H1 (cell line): Measurements from ENCODE around the gene EPHA8. TPM values are rescaled to one million over a fixed set of nuclear protein-coding genes. Genes with fewer than 3 reads are reported as not detected.

ENCODE experiments used
- CTCF ChIA-PET: fragments of 300-600 bp; sonication (Branson Sonifier 250); formaldehyde crosslinking; loops from one replicate; lab custom pipeline; 2021; ENCODE audit not compliant: partially characterized antibody; lab: Charles Lee
- POLR2A ChIA-PET: fragments of 300-600 bp; sonication (Branson Sonifier 250); formaldehyde crosslinking; loops from one replicate; lab custom pipeline; 2021; ENCODE audit warnings: inconsistent platforms; ENCODE audit not compliant: partially characterized antibody; lab: Charles Lee
- DNase-seq, 2 experiments: peaks; one replicate each; pipeline versions ENCODE4 v3.0.0 to v3.0.0-alpha.2; 2010 to 2022; ENCODE audit warnings: low spot score in 2 of 2, low read depth in 1 of 2, mixed read lengths in 1 of 2
- FAIRE-seq: peaks from 2 replicates; lab custom pipeline; 2011; peaks lifted over from hg19 to GRCh38; lab: Jason Lieb, UNC
- H2AFZ ChIP-seq: 2 replicates; pipeline ENCODE4 v1.8.1; 2012; ENCODE audit warnings: low read length, inconsistent platforms
- H2AK5ac ChIP-seq: 2 replicates; pipeline ENCODE4 v1.6.1; 2013; ENCODE audit warnings: low read depth, low read length
- H2BK120ac ChIP-seq: replicated peaks from 2 replicates; pipeline ENCODE3; 2013; ENCODE audit warnings: low read depth, low read length, inconsistent platforms
- H2BK12ac ChIP-seq: 2 replicates; pipeline ENCODE4 v1.6.1; 2013; ENCODE audit warnings: low read depth, low read length
- H2BK15ac ChIP-seq: 2 replicates; pipeline ENCODE4 v1.6.1; 2013; ENCODE audit warnings: low read length
- H2BK20ac ChIP-seq: 2 replicates; pipeline ENCODE4 v1.6.1; 2013; ENCODE audit warnings: low read length
- H2BK5ac ChIP-seq: 2 replicates; pipeline ENCODE4 v1.6.1; 2013; ENCODE audit warnings: low read depth, low read length
- H3K14ac ChIP-seq: 2 replicates; pipeline ENCODE4 v1.6.1; 2013; ENCODE audit warnings: inconsistent platforms; ENCODE audit not compliant: insufficient read length
- H3K18ac ChIP-seq: 2 replicates; pipeline ENCODE4 v1.6.1; 2013; ENCODE audit warnings: low read length; ENCODE audit errors: extremely low read depth
- H3K23ac ChIP-seq: 2 replicates; pipeline ENCODE4 v1.6.1; 2013; ENCODE audit warnings: inconsistent platforms; ENCODE audit not compliant: insufficient read length
- H3K23me2 ChIP-seq: 2 replicates; pipeline ENCODE4 v1.6.1; 2013; ENCODE audit warnings: low read depth, low read length
- H3K27ac ChIP-seq: 2 replicates; pipeline ENCODE4 v1.6.1; 2011; ENCODE audit warnings: low read depth, low read length, inconsistent platforms
- H3K27me3 ChIP-seq, 4 experiments: replicated peaks in 1 of 4; 1 replicate in 1 of 4; 2 replicates in 3 of 4; pipeline versions ENCODE4 v1.6.1 to v1.8.1; 2011 to 2013; ENCODE audit warnings: low read length in 3 of 4, mild to moderate bottlenecking in 3 of 4, inconsistent platforms in 2 of 4, mixed read lengths in 2 of 4, moderate library complexity in 1 of 4; ENCODE audit not compliant: control insufficient read depth in 3 of 4, insufficient read depth in 3 of 4; ENCODE audit errors: extremely low read depth in 1 of 4
- H3K36me3 ChIP-seq, 4 experiments: 2 replicates each; pipeline versions ENCODE4 v1.6.1 to v1.8.1; 2011 to 2013; ENCODE audit warnings: mild to moderate bottlenecking in 4 of 4, low read length in 3 of 4, moderate library complexity in 2 of 4, control low read depth in 1 of 4, inconsistent platforms in 1 of 4; ENCODE audit not compliant: insufficient read depth in 4 of 4, control insufficient read depth in 2 of 4
- H3K4ac ChIP-seq: replicated peaks from 2 replicates; pipeline ENCODE3; 2013; ENCODE audit warnings: low read length, low read depth, mixed read lengths, inconsistent platforms; ENCODE audit not compliant: insufficient read length
- H3K4me1 ChIP-seq, 4 experiments: replicated peaks in 1 of 4; 1 replicate in 1 of 4; 2 replicates in 3 of 4; pipeline versions ENCODE4 v1.6.1 to v1.8.1; 2011 to 2013; ENCODE audit warnings: low read length in 3 of 4, inconsistent platforms in 2 of 4, mixed read lengths in 1 of 4; ENCODE audit not compliant: insufficient read depth in 4 of 4, control insufficient read depth in 3 of 4
- H3K4me2 ChIP-seq, 2 experiments: 2 replicates each; pipeline versions ENCODE4 v1.6.1 to v1.8.1; 2011 to 2013; ENCODE audit warnings: low read depth in 2 of 2, low read length in 2 of 2, control low read depth in 1 of 2, inconsistent platforms in 1 of 2, mild to moderate bottlenecking in 1 of 2; ENCODE audit not compliant: insufficient read depth in 1 of 2
- H3K4me3 ChIP-seq, 4 experiments: fragments of 200-600, 300-600 bp in 1 of 4; sonication (generic), shearing (Covaris generic), sonication (Bioruptor Twin) in 1 of 4; 2 replicates each; pipeline versions ENCODE4 v1.5.1 to v1.8.1; 2011 to 2016; ENCODE audit warnings: low read length in 4 of 4, low read depth in 3 of 4, control low read depth in 2 of 4, inconsistent platforms in 2 of 4, mild to moderate bottlenecking in 2 of 4, mixed read lengths in 1 of 4, moderate library complexity in 1 of 4; ENCODE audit not compliant: insufficient read depth in 2 of 4; ENCODE audit errors: extremely low read depth in 1 of 4
- H3K56ac ChIP-seq: replicated peaks from 2 replicates; pipeline ENCODE3; 2013; ENCODE audit warnings: low read depth, mild to moderate bottlenecking, mixed read lengths, low read length, inconsistent platforms; ENCODE audit not compliant: insufficient read length
- H3K79me1 ChIP-seq: 2 replicates; pipeline ENCODE4 v1.6.1; 2013; ENCODE audit warnings: low read depth, low read length, control low read depth
- H3K79me2 ChIP-seq, 2 experiments: 2 replicates each; pipeline versions ENCODE4 v1.6.1 to v1.8.1; 2012 to 2013; ENCODE audit warnings: low read length in 2 of 2, mild to moderate bottlenecking in 2 of 2, inconsistent platforms in 1 of 2; ENCODE audit not compliant: insufficient read depth in 2 of 2, control insufficient read depth in 1 of 2
- H3K9ac ChIP-seq, 4 experiments: replicated peaks in 1 of 4; 1 replicate in 1 of 4; 2 replicates in 3 of 4; pipeline versions ENCODE4 v1.6.1 to v1.8.1; 2011 to 2013; ENCODE audit warnings: low read depth in 3 of 4, low read length in 3 of 4, control low read depth in 2 of 4, mild to moderate bottlenecking in 2 of 4, moderate library complexity in 2 of 4, inconsistent platforms in 1 of 4; ENCODE audit errors: extremely low read depth in 1 of 4
- H3K9me3 ChIP-seq, 2 experiments: 2 replicates each; pipeline versions ENCODE4 v1.6.1 to v1.8.1; 2012 to 2013; ENCODE audit warnings: mild to moderate bottlenecking in 2 of 2, moderate library complexity in 2 of 2, control low read depth in 1 of 2, inconsistent platforms in 1 of 2, low read depth in 1 of 2, low read length in 1 of 2, mixed read lengths in 1 of 2; ENCODE audit not compliant: insufficient read depth in 2 of 2
- H4K20me1 ChIP-seq, 2 experiments: replicated peaks in 1 of 2; 2 replicates each; pipeline versions ENCODE3 to v1.8.1; 2011 to 2013; ENCODE audit warnings: inconsistent platforms in 2 of 2, low read length in 2 of 2, mild to moderate bottlenecking in 1 of 2; ENCODE audit not compliant: insufficient read depth in 2 of 2, control insufficient read depth in 1 of 2
- H4K5ac ChIP-seq: 2 replicates; pipeline ENCODE4 v1.6.1; 2013; ENCODE audit warnings: low read length, low read depth, mixed read lengths, inconsistent platforms; ENCODE audit not compliant: insufficient read length
- H4K8ac ChIP-seq: 2 replicates; pipeline ENCODE4 v1.8.0; 2013; ENCODE audit warnings: mild to moderate bottlenecking, moderate library complexity, low read length, inconsistent platforms; ENCODE audit not compliant: insufficient read depth; ENCODE audit errors: extremely low read depth
- H4K91ac ChIP-seq: replicated peaks from 2 replicates; pipeline ENCODE3; 2013; ENCODE audit warnings: low read length, mixed read lengths, inconsistent platforms; ENCODE audit not compliant: insufficient read length
- SP4 ChIP-seq: IDR thresholded peaks from 2 replicates; pipeline ENCODE4 v1.6.1; 2012; ENCODE audit warnings: low read length, inconsistent platforms
- WGBS, 2 experiments: shearing (Covaris generic) in 1 of 2; methylation state at CpG; one replicate each; pipeline versions ENCODE4 v1.1.6 to v1.1.7; 2013 to 2015; ENCODE audit warnings: low lambda C conversion rate in 2 of 2, mixed read lengths in 2 of 2, inconsistent platforms in 1 of 2, low coverage in 1 of 2, missing lambda C conversion rate in 1 of 2; ENCODE audit not compliant: insufficient replicate concordance in 2 of 2, insufficient coverage in 1 of 2, insufficient read length in 1 of 2; ENCODE audit errors: extremely low coverage in 1 of 2, missing lambda C conversion rate in 1 of 2; 5-methylcytosine and 5-hydroxymethylcytosine counted together
- polyA plus RNA-seq, 7 experiments: library from polyadenylated mRNA; depleted of rRNA in 3 of 7; stranded (reverse) in 5 of 7; unstranded in 2 of 7; fragments of >200 nt in 5 of 7; fragments of 200-250 nt in 2 of 7; gene quantifications; 1 replicate in 5 of 7; 2 replicates in 1 of 7; 4 replicates in 1 of 7; pipeline versions ENCODE4 v1.2.1 to v1.2.3, GENCODE V29; 2011 to 2013; ENCODE audit warnings: missing spikeins in 2 of 7, mixed read lengths in 2 of 7
- total RNA-seq: library from RNA; stranded (reverse); fragmentation: NEBNext Ultra II Directional; extraction: Animal tissue kit (Norgen Biotek cat#: 25700); gene quantifications from 2 replicates; pipeline ENCODE4 v1.2.1, GENCODE V29; 2021

The EPHA8 gene
- total and polyA plus RNA-seq, 2 of the 8 experiments (the other 6 are each of a cell fraction or from before 2014, with no cell fraction given), result 4.0 to 8.4 TPM

DNA sequence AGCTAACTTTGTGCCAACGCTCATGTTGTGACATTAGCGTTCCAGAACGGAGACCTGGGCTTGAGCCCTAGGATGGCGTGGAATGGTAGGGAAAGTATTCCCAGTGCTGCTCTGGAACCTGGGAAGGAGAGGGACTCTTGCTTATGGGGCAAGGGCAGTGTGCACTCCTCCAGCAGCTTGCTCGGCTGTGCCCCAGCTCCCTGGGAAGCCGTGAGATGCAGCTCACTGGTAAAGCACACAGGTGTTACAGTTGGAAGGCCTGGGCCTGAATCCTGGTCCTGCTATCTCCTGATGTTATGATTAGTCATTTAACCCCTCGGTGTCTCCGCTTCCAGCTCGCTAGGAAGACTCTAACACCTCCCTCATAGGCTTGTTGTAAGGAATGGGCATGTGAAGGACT lies 42.4 kb upstream of the EPHA8 start:
- H4K91ac ChIP-seq, result no peak overlapping the region
- no peak for TF ChIP-seq SP4
- no peaks in the 10 kb centered on the region for H3K27me3 ChIP-seq
- no peak overlapping the region for H2AFZ ChIP-seq
- no peak overlapping the region for H2BK12ac ChIP-seq
- H3K18ac ChIP-seq, result no peak overlapping the region
- no peak overlapping the region for H3K14ac ChIP-seq
- no peak overlapping the region for H2BK20ac ChIP-seq
- H3K23ac ChIP-seq, result no peak overlapping the region
- no peak overlapping the region for H3K4me3 ChIP-seq
- H4K20me1 ChIP-seq, result peaks cover 0 to 2% of the 10 kb centered on the region in 2 experiments
- no peak overlapping the region for H2AK5ac ChIP-seq
- no peak overlapping the region; the same call in 1 of the 2 replicates for H2BK5ac ChIP-seq
- FAIRE-seq (no peak), DNase-seq (no peak)
- H3K9ac ChIP-seq, result no peak overlapping the region
- H3K27ac ChIP-seq, result no peak overlapping the region
- H4K5ac ChIP-seq, result no peak overlapping the region
- WGBS, 2 experiments, result 91% methylated on average over 9 of the region's 9 CpGs; no CpG with 5 or more reads in 1 of the 2 experiments
- H3K4ac ChIP-seq, result no peak overlapping the region
- H3K79me1 ChIP-seq, result no peaks in the 10 kb centered on the region
- H2BK15ac ChIP-seq, result no peak overlapping the region
- no peaks in the 10 kb centered on the region for H3K79me2 ChIP-seq
- peaks cover 16 to 34% (median 28%) of the 10 kb centered on the region in 4 experiments; a peak in 7 of 8 replicates for H3K36me3 ChIP-seq
- no peaks in the 10 kb centered on the region for H3K9me3 ChIP-seq
- H4K8ac ChIP-seq, result no peak overlapping the region
- H2BK120ac ChIP-seq, result no peak overlapping the region
- H3K4me2 ChIP-seq, result no peak overlapping the region
- no peaks in the 10 kb centered on the region for H3K23me2 ChIP-seq
- POLR2A ChIA-PET, result no interaction called here
- H3K4me1 ChIP-seq, result no peaks in the 10 kb centered on the region
- CTCF ChIA-PET, result interaction anchor here (0.6 to 3.1 kb wide), 6 partner anchors 10 to 184 kb away, joined by 3 to 15 read pairs (median 4); no protein-coding TSS in a partner anchor
- H3K56ac ChIP-seq, result no peak overlapping the region
